Fibroblast of skin of back (primary cell): ENCODE results near the gene RAB34.

Experiments used
- DNase-seq: peaks from one replicate; pipeline ENCODE4 v3.0.0-alpha.2; 2013

RAB34 gene

DNA sequence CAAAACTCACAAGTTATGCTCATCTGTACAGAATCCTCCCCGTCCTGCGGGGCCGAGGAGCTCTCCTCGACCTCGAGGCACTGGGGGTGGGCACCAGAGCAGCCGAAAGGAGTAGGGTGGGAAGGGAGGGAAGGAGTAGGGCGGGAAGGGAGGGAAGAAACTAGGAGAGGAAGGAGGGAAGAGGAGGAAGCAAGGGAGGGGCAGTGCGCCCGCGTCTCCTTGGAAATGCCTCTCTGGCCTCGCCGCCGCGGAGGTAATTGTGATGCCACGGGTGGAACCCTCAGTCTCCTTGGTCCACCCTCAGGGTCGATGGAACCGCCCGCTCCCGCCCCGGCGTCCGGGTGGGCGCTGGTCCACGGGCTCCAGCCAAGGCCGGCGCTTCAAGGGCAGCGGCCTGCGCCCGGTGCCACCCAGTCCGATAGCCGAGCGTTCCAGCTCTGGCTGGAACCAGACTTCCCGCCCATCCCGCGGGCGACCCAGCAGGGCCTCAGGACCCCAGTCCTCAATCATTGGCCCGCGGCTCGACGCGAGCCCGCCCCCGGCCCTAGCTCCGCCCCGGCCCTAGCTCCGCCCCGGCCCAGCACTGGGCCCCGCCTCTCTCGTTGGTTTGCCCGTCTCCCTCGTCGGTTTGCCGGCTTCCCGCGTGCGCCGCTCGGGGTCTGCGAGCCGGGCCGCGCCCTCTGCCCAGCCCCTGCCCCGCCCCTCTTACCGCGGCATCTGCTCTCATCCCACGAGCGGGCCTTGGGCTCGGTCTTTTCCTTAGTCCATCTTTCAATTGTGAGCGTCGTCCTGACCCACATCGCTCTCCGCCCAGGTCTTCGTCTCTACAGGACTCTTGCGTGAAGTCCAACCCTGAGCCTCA lies 6.6 kb downstream of the RAB34 start:
- peak; percentile 92 for DNase-seq

GRCh38 chr17:28707339-28707720 lies 10.3 kb downstream of the RAB34 start:
- DNase-seq = no peak

GRCh38 chr17:28706471-28707338 lies 11.0 kb downstream of the RAB34 start:
- DNase-seq = no peak

DNA sequence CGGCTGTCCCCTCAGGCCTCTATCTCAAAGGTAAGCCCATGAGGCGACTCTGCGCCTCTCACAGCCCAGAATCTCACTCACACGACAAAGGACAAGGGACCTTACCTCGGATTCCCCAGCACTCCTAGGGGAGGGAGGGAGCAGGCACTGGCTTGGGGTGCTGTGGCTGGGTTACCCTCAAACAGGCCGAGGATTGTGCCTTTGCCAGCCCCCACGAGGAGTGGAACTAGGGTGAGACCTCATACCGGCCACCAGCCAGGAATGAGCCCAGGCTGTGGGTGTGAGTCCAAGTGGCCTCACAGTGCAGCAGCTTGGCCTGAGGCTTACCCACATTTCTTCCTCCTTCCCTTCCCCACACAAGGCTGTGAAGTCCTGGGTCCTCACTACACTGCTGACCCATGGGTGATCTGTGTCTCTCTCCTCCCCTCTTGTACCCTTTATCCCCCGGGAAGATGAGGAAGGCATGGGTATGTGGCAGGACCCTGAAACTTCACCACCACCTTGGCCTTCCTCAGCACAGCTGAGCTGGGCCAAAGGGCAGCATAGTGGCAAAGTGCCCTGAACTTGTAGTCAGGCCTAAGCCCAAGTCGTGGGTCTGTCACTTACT lies 11.8 kb downstream of the RAB34 start:
- no peak for DNase-seq

DNA sequence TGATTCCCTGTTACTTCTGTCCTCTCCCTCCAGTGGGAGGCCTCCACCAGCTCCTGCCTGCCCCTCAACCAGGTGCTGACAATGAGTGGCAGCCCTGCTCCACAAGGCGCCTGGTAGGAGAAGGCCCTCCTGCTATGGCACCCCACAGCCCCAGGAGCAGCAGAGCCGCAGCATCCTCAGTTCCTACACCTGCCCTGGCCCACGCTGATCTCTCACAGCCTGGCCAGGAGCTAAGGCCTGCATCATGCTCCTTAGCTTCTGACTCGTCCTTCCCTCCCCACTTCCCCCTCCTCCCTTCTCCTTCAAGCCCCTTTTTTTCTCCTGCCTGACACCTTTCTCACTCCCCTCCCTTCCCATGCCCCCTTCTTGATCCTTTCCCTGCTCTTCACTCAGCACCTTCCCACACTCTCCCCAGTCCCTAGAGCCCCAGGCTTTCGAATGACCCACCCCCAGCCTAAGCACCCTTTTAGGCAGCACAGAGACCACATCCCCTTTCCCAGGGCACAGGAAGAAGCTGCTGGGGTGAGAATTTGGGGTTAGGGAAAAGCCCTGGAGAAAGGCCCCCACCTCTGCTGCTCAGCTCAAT lies 12.5 kb downstream of the RAB34 start:
- no peak for DNase-seq

GRCh38 chr17:28704219-28704858 lies 13.3 kb downstream of the RAB34 start:
- DNase-seq = no peak

DNA sequence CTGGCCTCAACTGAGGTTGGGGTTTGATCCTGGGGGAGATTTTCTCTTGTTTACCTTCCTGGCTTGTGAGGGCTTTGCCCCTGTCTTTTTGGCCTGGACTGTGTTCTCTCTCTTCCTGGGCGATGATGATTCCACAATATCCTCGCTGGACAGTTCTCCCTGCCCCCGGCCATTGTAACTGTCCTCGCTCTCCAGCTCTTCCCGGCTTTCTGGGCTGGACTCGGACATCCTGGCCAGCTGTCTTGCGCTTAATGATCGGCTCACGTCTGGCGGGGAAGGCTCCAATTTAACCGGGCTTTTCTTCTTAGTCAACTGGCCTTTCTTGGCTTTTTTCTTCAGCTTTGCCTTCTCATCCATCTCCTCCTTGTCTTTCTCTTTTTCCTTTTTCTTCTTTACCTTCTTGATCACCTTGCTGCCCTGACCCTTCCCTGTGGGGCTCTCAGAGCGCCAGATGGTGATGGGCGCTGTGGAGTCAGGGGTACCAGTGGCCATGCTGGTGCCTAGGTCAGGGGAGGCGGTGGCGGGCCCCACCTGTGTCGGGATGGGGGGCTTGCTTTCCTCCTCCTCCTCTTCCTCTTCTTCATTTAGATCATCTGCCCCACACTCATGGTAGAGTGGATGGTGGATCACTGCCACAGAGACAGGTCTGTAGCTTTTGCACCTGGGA lies 14.0 kb downstream of the RAB34 start:
- DNase-seq = no peak

- DNase-seq = no peak
These were observed 14.9 kb downstream of the RAB34 start for GRCh38 chr17:28702752-28703150.

GRCh38 chr17:28702026-28702751 lies 15.5 kb downstream of the RAB34 start:
- DNase-seq = no peak

GRCh38 chr17:28700830-28701492 lies 16.7 kb downstream of the RAB34 start:
- DNase-seq = no peak

- DNase-seq = no peak
These were observed 17.4 kb downstream of the RAB34 start for GRCh38 chr17:28700278-28700677.

DNA sequence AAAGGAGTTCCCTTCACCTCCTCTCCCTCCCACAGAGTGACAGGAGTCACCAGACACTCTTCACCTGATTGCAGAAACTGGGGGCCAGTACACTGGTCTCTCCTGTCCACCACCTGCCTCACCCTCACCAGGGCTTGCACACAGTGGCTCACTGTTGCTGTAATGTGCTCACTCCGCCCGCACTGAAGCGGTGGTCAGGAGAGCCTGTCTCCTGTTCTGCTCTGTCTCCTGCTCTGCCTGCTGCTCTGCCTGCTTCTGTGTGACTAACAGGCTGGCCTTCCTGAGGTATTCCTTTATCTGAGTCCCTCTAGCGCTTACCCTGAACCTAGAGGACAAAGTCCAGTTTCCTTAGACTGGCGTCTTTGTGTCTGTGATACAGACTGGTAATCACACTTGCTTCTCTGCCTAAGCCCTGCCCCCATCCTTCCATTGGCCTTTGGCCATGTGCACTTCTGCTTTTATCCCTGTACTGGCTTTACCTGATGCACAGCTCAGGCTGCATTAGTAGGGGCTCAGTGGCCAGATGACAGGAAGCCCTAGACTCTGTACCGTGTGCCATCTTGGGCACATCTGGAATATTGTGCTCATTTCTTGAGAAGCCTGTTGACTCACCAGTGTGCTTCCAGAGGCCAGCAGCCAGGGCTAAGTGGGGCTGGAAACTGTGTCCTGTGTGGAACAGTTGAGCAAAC lies 19.3 kb downstream of the RAB34 start:
- DNase-seq = no peak

DNA sequence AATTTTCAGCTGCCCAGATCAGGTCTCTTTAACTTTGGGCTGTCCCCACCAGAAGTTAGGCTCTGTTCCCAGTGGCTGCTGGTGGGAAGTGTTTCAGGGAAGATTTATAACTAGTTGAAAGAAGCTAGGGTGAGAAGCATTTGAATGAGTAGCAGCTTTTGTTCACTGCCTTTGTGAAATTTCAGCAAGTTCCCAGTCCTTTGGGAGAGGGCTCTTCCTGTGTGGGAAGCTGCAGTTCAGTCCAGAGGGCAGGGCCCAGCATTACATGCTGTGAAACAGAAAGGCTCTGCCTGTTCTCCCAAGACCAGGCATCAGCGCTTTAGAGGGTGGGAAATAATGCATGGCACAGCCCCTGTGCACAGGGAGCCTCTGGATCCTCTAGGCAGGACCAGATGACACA lies 23.8 kb downstream of the RAB34 start:
- no peak for DNase-seq

DNA sequence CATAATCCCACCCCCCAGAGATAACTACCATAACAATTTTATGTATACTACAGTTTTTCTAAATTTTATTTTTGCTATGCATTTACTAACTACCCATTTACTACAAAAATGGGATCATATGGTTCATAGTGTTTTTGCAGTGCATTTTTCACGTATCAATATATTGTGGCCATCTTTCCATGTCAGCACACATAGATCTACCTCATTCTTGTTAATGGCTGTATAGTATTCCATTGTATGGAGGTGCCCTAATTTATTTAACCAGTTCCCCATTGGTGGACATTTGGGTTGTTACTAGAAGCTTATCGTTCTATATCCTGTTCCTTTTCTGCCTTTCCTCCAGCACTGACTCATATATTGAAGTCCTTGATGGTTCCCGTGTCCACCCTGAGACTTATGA lies 28.7 kb downstream of the RAB34 start:
- no peak for DNase-seq

- no peak for DNase-seq
These were observed 29.2 kb downstream of the RAB34 start for GRCh38 chr17:28688481-28688880.

- no peak for DNase-seq
These were observed 31.4 kb downstream of the RAB34 start for GRCh38 chr17:28686296-28686695.

- DNase-seq = no peak
These were observed 32.3 kb downstream of the RAB34 start for GRCh38 chr17:28685366-28685765.

DNA sequence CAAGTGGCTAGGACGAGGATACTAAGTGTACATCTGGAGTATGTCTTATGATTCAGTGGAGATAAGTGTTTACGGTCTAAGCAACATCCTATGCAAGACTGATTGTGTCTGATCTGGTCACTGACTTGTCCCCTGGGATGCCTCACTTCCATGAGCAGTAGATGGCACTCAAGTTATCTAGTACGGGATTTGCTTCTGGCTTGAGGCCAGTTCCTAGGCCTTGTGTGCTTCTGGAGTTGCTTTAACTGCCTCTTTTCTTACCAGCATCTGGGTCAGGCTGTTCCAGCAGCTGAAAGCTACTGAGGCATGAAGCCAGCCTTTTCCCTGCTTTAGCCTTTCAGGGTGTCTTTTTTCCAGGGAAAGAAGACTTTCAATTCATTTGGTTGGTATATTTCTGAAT lies 32.7 kb downstream of the RAB34 start:
- DNase-seq = peak; percentile 30

DNA sequence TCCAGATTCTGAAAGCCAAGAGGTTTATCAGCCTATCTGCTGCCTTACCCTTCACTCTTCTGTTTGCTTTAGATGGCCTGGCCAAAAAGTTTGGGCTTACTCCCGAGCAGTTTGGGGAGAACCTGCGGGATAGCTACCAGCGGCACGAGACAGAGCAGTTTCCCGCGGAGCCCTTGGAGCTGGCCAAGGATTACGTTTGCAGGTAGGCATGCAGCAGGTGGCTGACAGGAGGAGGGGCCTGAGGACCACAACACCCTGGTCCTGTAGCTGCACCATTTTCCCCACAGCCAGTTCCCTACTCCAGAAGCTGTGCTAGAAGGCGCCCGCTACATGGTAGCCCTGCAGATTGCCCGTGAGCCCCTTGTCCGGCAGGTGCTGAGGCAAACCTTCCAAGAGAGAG lies 35.0 kb downstream of the RAB34 start:
- no peak for DNase-seq

GRCh38 chr17:28675980-28676379 lies 41.7 kb downstream of the RAB34 start:
- DNase-seq = no peak
